ENCODE data around the gene PCBD2.
"Not testable (repeated sequence)": the region's sequence is repeated elsewhere in the genome, so short reads cannot be mapped to it uniquely, and the experiment has no call there.

Gene PCBD2

GRCh38 chr5:134964359-134965270, 59.7 kb downstream of the PCBD2 start:
- no peak for DNase-seq

GRCh38 chr5:134965271-134965825, 60.4 kb downstream of the PCBD2 start:
- DNase-seq, result no peak

GRCh38 chr5:134967607-134968006, 62.7 kb downstream of the PCBD2 start, which contains the start of gene CATSPER3:
Gene CATSPER3 (plus strand): TSS chr5:134967907. CDS start chr5:134967992, 85 bp downstream.
- no peak for DNase-seq

GRCh38 chr5:134968055-134968454, 63.1 kb downstream of the PCBD2 start:
- no peak for DNase-seq

GRCh38 chr5:134969166-134969565, 64.2 kb downstream of the PCBD2 start:
- no peak for DNase-seq

GRCh38 chr5:134975078-134975715, 70.3 kb downstream of the PCBD2 start:
- no peak for DNase-seq

GRCh38 chr5:134975843-134976242, 70.9 kb downstream of the PCBD2 start:
- no peak for DNase-seq

GRCh38 chr5:134976841-134977240, 71.9 kb downstream of the PCBD2 start:
- no peak for DNase-seq

- no peak for DNase-seq
Observed at GRCh38 chr5:134979416-134979815, 74.5 kb downstream of the PCBD2 start.

- DNase-seq, result no peak
Observed at GRCh38 chr5:134982230-134982629, 77.3 kb downstream of the PCBD2 start.

- DNase-seq, result no peak
Observed at GRCh38 chr5:134989266-134989830, 84.4 kb downstream of the PCBD2 start.

GRCh38 chr5:134990183-134990582, 85.3 kb downstream of the PCBD2 start:
- DNase-seq, result not testable (repeated sequence)

- no peak for DNase-seq
Observed at GRCh38 chr5:134992148-134992547, 87.2 kb downstream of the PCBD2 start.

GRCh38 chr5:134993161-134993560, 88.2 kb downstream of the PCBD2 start:
- no peak for DNase-seq

GRCh38 chr5:134994560-134995156, 89.7 kb downstream of the PCBD2 start:
- no peak for DNase-seq

GRCh38 chr5:134995850-134996402, 91.0 kb downstream of the PCBD2 start:
- no peak for DNase-seq

- DNase-seq, result no peak
Observed at GRCh38 chr5:134997015-134997414, 92.1 kb downstream of the PCBD2 start.

- DNase-seq, result not testable (repeated sequence)
Observed at GRCh38 chr5:134998068-134998467, 93.1 kb downstream of the PCBD2 start.

GRCh38 chr5:135004376-135004775, 99.4 kb downstream of the PCBD2 start:
- DNase-seq, result no peak

- DNase-seq, result no peak
Observed at GRCh38 chr5:135005076-135005475, 100.1 kb downstream of the PCBD2 start.

GRCh38 chr5:135007305-135007704, 102.4 kb downstream of the PCBD2 start:
- DNase-seq, result no peak

- DNase-seq, result no peak
Observed at GRCh38 chr5:135007749-135008363, 102.9 kb downstream of the PCBD2 start.
